SU-DHL-6 (cell line): ENCODE data around the gene FHAD1.

Experiments
- H2AFZ ChIP-seq: fragments of 200-600 bp; sonication (generic); 2 replicates; pipeline ENCODE4 v1.6.1; 2014; ENCODE audit warnings: low read depth, mild to moderate bottlenecking, moderate library complexity, mixed read lengths, antibody characterized with exemption, low read length; ENCODE audit not compliant: severe bottlenecking
- H3F3A ChIP-seq: fragments of 200-600 bp; shearing (Covaris generic); 2 replicates; pipeline ENCODE4 v1.6.0; 2016; ENCODE audit warnings: antibody characterized with exemption, mild to moderate bottlenecking; ENCODE audit not compliant: insufficient read depth
- H3K27ac ChIP-seq: fragments of 200-600 bp; sonication (generic); 2 replicates; pipeline ENCODE4 v1.5.1; 2016; ENCODE audit warnings: low read depth, mild to moderate bottlenecking, low read length, moderate library complexity, mixed read lengths
- H3K27me3 ChIP-seq: fragments of 200-600 bp; sonication (generic), shearing (Covaris generic); 2 replicates; pipeline ENCODE4 v1.6.0; 2014; ENCODE audit warnings: mild to moderate bottlenecking, low read length
- H3K36me3 ChIP-seq: fragments of 200-600 bp; sonication (generic); 2 replicates; pipeline ENCODE4 v1.6.1; 2014; ENCODE audit warnings: mild to moderate bottlenecking, low read length, mixed read lengths
- H3K4me2 ChIP-seq: fragments of 300-600, 200-600 bp; shearing (Covaris generic), sonication (generic); 2 replicates; pipeline ENCODE4 v1.6.0; 2014; ENCODE audit warnings: low read length, low read depth, mild to moderate bottlenecking; ENCODE audit not compliant: poor library complexity, severe bottlenecking
- H3K4me3 ChIP-seq: fragments of 200-600 bp; sonication (generic); 2 replicates; pipeline ENCODE4 v1.5.1; 2014; ENCODE audit warnings: antibody characterized with exemption, low read length, mild to moderate bottlenecking, mixed read lengths; ENCODE audit not compliant: insufficient read depth, poor library complexity, severe bottlenecking
- H3K79me2 ChIP-seq: fragments of 200-600 bp; sonication (generic); 2 replicates; pipeline ENCODE4 v1.6.1; 2014; ENCODE audit warnings: mild to moderate bottlenecking, low read length, moderate library complexity; ENCODE audit not compliant: insufficient read depth
- H3K9ac ChIP-seq: fragments of 200-600 bp; sonication (generic); 2 replicates; pipeline ENCODE4 v1.7.0; 2014; ENCODE audit warnings: mild to moderate bottlenecking, low read length
- H3K9me2 ChIP-seq: fragments of 200-600 bp; sonication (generic); replicated peaks from 2 replicates; pipeline ENCODE4 v1.6.1; 2014; ENCODE audit warnings: low read length; ENCODE audit not compliant: insufficient read depth
- H3K9me3 ChIP-seq: fragments of 200-600 bp; sonication (generic); 2 replicates; pipeline ENCODE4 v1.6.1; 2014; ENCODE audit warnings: low read length, mixed read lengths; ENCODE audit not compliant: insufficient read depth
- H4K20me1 ChIP-seq: fragments of 200-600 bp; sonication (generic); 2 replicates; pipeline ENCODE4 v1.6.1; 2014; ENCODE audit warnings: low read depth, mild to moderate bottlenecking, antibody characterized with exemption, low read length, moderate library complexity, mixed read lengths
- EZH2phosphoT487 ChIP-seq: fragments of 200-600 bp; sonication (generic), shearing (Covaris generic); conservative IDR thresholded peaks from 2 replicates; pipeline ENCODE4 v1.6.1; 2018; ENCODE audit warnings: mild to moderate bottlenecking, antibody characterized with exemption, low read length, moderate library complexity, mixed read lengths
- TF ChIP-seq, protein P1 (sequence below): fragments of 200-600 bp; sonication (generic); IDR thresholded peaks from one replicate; pipeline ENCODE4 v1.5.1; 2017; ENCODE audit warnings: antibody characterized with exemption, mild to moderate bottlenecking, low read length, moderate library complexity; ENCODE audit not compliant: insufficient read depth, poor library complexity, severe bottlenecking

Gene FHAD1

DNA sequence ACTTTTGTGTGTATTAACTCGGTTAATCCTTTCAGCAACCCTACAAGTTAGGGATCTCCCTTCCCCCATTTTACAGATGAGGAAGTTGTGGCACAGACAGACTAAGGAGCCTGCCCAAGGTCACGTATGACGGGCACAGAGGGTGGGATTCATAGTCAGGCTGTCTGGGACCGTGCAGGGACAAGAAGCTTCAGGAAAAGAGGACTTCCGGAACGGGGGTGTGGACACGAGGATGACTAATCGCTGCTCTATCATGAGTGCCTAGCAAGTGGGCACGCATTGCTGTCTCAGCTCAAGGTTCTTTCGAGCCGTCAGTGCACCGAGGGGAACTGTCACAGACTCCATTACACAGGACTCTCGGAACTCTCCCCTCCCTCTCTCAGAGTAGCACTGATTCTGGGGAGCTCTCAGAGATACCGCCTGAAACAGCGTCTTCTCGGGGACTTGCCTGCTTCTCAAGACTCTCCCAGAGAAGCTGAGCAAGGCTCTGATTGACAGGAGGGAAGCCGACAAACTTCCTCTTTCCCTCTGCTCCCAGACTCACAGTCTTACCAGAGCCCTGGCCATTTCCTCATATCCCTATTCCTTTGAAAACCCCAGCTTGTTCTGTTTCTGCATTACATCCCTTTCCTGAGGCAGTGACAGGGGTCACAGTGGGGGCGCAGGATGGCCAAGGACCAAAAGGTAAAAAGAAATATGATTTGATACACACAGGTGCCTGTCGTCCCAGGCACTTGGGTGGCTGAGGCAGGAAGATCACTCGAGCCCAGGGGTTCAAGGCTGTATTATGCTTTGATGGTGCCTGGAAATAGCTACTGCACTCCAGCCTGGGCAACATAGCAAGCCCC is 14.4 kb downstream of the FHAD1 start:
- no peaks in the 10 kb centered on the region for H3K79me2 ChIP-seq
- no peak overlapping the region for H2AFZ ChIP-seq
- no peaks in the 10 kb centered on the region for H3K27me3 ChIP-seq
- no peak overlapping the region for H3K4me3 ChIP-seq
- H3K9me3 ChIP-seq: no peaks in the 10 kb centered on the region
- H3F3A ChIP-seq: no peaks in the 10 kb centered on the region
- H3K27ac ChIP-seq: no peak overlapping the region
- H3K36me3 ChIP-seq: no peaks in the 10 kb centered on the region
- no peaks in the 10 kb centered on the region for H3K9me2 ChIP-seq
- no peak overlapping the region for H3K4me2 ChIP-seq
- no peaks in the 10 kb centered on the region for H4K20me1 ChIP-seq
- TF ChIP-seq, protein P1, sequence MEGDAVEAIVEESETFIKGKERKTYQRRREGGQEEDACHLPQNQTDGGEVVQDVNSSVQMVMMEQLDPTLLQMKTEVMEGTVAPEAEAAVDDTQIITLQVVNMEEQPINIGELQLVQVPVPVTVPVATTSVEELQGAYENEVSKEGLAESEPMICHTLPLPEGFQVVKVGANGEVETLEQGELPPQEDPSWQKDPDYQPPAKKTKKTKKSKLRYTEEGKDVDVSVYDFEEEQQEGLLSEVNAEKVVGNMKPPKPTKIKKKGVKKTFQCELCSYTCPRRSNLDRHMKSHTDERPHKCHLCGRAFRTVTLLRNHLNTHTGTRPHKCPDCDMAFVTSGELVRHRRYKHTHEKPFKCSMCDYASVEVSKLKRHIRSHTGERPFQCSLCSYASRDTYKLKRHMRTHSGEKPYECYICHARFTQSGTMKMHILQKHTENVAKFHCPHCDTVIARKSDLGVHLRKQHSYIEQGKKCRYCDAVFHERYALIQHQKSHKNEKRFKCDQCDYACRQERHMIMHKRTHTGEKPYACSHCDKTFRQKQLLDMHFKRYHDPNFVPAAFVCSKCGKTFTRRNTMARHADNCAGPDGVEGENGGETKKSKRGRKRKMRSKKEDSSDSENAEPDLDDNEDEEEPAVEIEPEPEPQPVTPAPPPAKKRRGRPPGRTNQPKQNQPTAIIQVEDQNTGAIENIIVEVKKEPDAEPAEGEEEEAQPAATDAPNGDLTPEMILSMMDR: no peak
- no peak for TF ChIP-seq EZH2phosphoT487
- H3K9ac ChIP-seq: no peak overlapping the region

DNA sequence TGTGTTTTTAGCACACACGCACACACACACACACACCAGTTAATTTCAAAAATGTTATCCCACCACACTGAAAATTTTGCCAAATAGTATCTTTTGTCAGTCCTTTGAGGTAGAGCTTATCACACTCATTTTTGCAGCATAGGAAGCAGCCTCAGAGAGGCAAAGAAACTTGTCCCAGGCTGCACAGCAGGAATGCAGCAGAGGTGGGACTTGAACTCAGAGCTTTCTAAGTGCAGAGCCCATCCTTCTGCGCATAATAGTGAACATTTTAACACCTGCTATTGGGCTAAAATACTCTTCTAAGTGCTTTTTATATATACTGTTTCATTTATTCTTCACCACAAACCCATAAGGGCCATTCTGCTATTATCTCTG is 15.0 kb downstream of the FHAD1 start:
- no peak overlapping the region for H3K4me2 ChIP-seq
- TF ChIP-seq, protein P1: no peak
- no peak for TF ChIP-seq EZH2phosphoT487
- no peak overlapping the region for H3K9ac ChIP-seq
- H3K9me3 ChIP-seq: no peaks in the 10 kb centered on the region
- H3K79me2 ChIP-seq: no peaks in the 10 kb centered on the region
- no peaks in the 10 kb centered on the region for H4K20me1 ChIP-seq
- no peak overlapping the region for H3K4me3 ChIP-seq
- no peaks in the 10 kb centered on the region for H3K9me2 ChIP-seq
- H3F3A ChIP-seq: no peaks in the 10 kb centered on the region
- H3K27ac ChIP-seq: no peak overlapping the region
- no peak overlapping the region for H2AFZ ChIP-seq
- H3K27me3 ChIP-seq: no peaks in the 10 kb centered on the region
- no peaks in the 10 kb centered on the region for H3K36me3 ChIP-seq

DNA sequence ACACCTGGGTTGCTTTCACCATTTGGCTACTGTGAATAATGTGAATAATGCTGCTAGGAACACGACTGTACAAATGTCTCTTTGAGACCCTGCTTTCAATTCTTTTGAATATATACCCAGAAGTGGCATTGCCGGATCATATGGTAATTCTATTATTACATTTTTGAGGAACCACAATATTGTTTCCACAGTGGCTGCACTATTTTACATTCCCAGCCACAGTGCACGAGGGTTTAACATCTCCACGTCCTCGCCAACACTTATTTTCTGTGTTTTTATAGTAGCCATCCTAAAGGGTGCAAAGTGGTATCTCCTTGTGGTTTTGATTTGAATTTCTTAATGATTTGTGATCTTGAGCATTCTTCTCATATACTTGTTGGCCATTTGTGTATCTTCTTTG is 15.7 kb downstream of the FHAD1 start:
- Histone ChIP-seq H4K20me1 (no peaks in the 10 kb centered on the region), H3K27ac (no peak overlapping the region), H3K79me2 (no peaks in the 10 kb centered on the region), H3K36me3 (no peaks in the 10 kb centered on the region), H3K9me3 (no peaks in the 10 kb centered on the region), H3K4me3 (no peak overlapping the region), H3F3A (no peaks in the 10 kb centered on the region), H3K4me2 (no peak overlapping the region), H3K9me2 (no peaks in the 10 kb centered on the region; the same call in 1 of the 2 replicates), H3K27me3 (no peaks in the 10 kb centered on the region), H2AFZ (no peak overlapping the region), H3K9ac (no peak overlapping the region)
- TF ChIP-seq, protein P1: no peak
- TF ChIP-seq EZH2phosphoT487: no peak
